ENCODE results near the gene DNAH7.
"Not testable (repeated sequence)": the region's sequence is repeated elsewhere in the genome, so short reads cannot be mapped to it uniquely, and the experiment has no call there.

The DNAH7 gene

DNA sequence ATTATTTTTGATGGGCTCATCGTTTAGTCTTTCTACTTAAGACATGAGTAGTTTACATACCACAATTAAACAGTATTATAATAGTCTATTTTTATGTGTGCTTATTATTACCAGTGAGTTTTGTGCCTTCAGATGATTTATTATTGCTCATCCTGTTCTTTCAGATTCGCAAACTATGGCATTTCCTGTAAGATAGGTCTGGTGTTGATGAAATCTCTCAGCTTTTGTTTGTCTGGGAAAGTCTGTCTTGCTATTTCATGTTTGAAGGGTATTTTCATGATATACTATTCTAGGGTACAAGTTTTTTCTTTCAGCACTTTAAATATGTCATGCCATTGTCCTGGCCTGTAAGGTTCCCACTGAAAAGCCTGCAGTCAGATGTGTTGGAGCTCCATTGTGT, 101.3 kb downstream of the DNAH7 start:
- DNase-seq (ENCODE audit: low read depth), result no peak

DNA sequence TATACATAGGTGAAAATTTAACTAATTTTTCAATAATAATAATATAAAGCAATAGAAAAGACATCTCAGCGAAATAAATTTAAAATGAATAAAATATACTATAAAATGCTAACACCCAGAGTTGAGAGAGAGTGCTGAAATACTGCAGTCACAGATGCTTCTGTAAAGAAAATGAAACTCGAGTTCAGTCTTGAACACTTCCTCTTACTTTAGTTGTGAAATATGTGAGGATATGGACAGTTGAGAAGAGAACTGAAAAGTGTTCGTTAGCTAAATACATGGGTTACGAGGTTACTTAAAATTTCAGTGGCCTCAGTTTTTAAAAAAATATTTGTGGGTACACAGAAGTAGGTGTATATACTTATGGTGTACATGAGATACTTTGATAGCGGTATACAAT, 106.8 kb downstream of the DNAH7 start:
- no peak for DNase-seq (ENCODE audit: low read depth)

DNA sequence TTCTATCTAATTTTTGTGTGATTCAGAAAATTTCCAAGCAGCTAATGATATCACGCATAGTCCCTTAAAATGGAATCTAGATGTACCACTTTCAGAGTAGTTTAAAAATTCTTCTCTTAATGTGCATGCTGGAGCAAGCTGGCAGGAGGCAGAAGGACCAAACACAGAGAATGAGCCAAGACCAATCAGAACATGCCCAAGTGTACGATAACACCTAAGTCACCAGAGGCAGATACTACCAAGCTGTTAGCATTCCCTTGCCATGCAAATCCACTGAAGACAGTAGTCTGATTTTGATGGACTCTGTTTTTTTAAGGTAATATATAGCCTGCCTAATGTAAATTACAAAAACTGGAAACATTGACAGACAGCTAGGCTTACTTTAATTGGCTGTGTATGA, 109.3 kb downstream of the DNAH7 start:
- no peak for DNase-seq (ENCODE audit: low read depth)

DNA sequence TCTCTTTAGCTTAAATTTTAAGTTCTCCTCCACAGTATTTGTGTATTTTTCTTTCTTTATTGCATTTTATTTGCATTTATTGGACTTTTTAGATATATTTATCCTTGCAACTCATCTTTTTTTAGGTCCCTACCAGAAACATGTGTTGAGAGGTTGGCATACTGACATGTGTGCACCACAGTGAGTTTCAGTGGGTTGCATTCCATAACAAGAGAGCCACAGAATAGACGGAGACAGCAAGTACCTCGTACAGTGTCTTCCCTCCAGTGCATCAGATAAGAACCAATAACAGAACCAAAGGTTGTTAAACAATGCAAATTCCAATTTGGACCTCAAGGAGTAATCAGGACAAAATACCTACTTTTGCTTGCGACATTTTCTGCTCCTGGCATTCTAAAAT, 111.9 kb downstream of the DNAH7 start:
- DNase-seq (ENCODE audit: low read depth), result no peak

DNA sequence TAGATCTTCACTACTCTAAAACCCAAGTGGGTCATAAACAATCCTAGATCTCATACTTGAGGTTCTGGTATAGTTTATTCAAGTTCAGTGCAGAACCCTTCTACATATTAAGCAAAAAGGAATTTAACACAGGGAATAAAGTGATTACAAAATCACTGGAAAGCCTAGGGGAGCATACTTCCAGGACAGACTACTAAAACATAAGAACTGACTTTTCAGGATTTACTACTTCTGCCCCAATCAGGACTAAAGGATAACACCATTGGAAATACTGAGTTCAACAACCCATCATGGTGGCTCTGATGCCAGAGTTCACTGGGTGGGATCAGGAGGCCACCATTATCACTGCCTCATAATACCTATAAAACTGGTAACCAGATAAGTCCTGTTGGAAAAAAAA, 123.6 kb downstream of the DNAH7 start:
- no peak for DNase-seq (ENCODE audit: low read depth)

DNA sequence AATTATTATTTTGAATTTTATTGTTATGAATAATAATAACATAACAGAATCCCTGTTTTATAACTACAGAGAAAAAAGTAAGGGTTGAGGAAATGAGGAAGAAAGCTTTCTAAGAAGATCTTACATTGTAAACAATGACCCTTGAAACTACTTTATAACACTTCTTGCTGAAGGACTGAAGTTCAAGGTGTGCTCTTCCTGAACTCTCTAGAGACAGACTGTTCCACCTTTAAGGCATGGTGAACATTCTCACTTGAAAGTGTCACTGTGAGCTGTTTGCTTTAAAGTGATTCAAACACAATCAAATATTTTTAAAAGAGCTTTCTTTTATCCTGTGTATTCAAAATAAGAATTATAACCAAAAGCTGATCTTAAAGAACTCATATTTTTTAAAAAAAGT, 131.5 kb downstream of the DNAH7 start:
- no peak for DNase-seq (ENCODE audit: low read depth)

DNA sequence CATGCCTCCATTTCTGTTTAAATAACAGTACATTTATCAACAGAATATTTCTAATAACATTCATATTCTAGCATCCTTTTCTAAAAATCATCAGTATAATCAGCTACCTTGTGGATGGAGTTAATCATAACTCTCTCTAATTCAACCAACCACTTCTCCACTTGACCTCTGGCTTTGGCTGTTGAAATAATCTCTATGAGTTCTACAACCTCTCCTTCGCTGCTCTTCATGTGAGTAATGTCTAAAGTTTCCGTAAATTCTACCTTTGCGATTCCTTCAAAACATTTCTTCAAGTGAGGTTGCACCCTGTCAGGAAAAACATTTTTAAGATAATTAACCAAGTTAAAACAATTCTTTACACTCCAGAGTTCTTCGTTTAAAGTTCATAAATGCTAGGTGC, 134.2 kb downstream of the DNAH7 start:
- no peak for DNase-seq (ENCODE audit: low read depth)

DNA sequence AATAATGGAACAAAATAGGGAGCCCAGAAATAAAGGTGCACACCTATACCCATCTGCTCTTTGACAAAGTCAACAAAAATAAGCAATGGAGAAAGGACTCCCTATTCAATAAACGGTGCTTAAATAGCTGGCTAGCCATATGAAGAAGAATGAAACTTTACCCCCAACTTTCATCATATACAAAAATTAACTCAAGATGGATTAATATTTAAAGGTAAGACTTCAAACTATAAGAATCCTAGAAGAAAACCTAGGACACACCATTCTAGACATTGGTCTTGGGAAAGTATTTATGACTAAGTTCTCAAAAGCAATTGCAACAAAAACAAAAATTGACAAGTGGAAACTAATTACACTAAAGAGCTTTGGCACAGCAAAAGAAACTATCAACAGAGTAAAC, 139.1 kb downstream of the DNAH7 start:
- no peak for DNase-seq (ENCODE audit: low read depth)

DNA sequence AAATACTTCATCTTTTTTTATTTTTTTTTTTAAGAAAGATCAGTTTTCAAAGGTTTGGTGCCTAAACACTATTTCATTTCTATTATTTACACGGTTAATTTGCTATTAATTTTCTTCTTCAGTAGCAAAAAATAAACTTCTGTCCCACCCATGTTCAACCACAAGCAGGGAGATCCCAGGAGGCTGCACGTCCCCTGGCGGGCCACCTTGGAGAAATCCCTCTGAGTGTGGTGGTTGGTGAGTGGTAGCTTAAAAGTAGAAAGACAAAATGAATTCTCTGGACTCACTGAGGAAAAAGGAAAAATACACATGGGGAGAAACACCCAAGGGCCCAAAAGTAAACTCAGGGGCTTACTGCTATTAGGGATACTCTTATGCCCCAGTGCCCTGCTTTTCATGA, 143.5 kb downstream of the DNAH7 start:
- DNase-seq (ENCODE audit: low read depth), result no peak

DNA sequence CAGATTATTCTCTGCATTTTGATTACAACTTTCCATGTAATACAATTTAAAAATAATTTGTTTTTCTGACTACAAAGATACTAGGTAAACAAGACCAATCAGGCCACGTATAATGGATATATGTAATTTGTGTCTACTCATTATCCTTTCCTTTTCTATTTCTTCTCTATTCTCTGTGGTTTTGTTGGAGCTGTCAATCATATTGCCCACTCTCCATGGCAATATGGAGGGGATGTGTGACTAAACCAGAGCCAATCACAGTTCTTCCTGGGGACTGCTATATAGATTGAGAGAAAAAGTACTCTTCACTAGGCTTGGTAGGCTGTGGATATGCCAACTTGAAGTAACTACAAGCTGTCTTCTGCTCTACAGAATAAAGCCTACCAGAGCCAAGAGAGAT, 144.7 kb downstream of the DNAH7 start:
- no peak for DNase-seq (ENCODE audit: low read depth)

DNA sequence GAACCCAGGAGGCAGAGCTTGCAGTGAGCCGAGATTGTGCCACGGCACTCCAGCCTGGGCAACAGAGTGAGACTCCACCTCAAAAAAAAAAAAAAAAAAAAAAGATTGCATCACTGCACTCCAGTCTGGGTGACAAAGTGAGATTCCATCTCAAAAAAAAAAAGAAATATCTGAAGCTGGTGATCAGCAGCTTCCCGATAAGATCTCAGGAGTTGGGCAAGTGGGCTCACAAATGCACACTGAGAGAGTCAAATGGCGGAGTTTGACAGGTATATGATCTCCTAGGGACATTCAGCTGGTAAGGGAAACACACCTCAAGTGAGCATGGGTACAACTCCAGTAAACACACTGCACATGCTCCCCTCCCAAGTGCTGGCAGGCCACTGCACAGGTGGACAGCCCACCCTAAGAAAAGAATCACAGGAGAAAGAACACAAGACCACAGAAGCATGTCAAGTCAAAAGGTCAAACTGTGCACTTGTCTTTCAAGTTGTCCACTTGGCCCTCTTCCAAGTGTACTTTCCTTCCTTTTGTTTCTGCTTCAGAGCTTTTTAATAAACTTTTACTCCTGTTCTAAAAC, 151.5 kb downstream of the DNAH7 start:
- DNase-seq (ENCODE audit: low read depth), result not testable (repeated sequence)

DNA sequence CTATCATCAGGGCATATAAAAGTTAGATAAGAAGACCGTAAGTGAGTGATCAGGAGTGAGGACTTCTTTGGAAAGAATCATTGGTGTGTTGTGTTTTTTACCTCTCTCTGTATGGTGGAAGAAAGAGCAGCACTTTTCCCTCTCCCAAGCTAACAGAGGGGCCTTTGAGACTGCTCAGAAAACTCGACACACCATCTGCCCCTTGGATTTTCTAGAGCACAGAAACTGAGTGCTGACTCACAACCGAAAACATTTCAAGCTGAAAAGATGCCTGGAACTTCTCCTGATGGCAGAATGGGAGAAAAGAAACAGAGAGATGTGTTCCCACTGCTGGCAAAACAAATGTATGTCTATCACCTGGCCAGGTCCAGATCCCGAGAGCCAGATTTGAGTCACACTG, 156.6 kb downstream of the DNAH7 start:
- no peak for DNase-seq (ENCODE audit: low read depth)

DNA sequence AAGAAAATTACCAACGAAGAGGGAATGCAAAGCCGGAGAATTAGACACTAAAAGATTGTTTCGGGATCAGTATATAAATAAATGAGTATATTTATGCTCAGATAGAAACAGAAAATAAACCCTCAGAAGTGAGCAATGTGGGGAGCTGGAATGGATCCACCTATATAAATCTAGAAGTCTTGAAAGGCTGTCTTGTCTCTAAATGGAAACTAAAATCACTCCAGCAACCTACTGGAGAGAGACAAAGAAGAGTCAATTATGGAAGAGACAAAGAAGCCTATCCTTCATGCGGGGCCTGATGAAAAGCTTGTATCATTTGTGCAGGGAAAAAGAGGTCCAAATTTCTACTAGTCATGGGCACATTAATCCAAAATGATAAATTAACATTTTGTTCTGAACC, 158.1 kb downstream of the DNAH7 start:
- DNase-seq (ENCODE audit: low read depth), result no peak

DNA sequence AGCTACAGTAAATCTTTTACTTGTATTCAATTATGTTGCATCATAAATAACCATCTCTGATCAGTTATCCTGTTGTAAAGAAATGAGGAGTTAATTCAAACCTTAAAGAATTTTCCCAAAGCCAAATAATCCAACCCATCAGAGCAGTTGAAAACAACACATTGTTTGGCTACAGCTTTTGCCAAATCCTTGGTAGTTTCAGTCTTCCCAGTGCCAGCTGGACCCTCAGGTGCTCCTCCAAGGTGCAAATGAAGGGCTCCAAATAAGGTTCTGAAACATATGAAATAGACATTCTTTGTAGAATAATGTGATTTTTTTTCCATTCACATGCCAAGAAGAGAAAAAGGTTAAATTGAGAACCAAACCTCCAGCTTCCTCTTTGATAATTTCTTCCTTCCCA, 158.7 kb downstream of the DNAH7 start:
- DNase-seq (ENCODE audit: low read depth), result no peak

DNA sequence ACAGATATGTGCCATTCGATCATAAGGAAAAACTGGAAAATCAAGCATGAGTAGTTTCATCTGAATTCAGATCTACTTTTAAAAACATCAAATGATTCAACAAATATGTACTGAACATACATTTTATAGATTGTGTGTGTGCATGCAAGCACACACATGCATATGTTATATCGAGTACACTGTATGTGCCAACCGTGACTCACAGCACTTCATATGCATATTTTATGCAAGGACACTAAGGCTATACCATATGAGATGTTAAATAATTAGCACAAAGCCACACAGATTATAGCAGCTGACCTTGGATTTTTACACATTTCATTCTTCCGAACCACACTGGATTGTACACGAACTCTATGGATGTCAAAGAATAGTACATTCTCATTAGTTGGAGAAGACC, 161.2 kb downstream of the DNAH7 start:
- no peak for DNase-seq (ENCODE audit: low read depth)

DNA sequence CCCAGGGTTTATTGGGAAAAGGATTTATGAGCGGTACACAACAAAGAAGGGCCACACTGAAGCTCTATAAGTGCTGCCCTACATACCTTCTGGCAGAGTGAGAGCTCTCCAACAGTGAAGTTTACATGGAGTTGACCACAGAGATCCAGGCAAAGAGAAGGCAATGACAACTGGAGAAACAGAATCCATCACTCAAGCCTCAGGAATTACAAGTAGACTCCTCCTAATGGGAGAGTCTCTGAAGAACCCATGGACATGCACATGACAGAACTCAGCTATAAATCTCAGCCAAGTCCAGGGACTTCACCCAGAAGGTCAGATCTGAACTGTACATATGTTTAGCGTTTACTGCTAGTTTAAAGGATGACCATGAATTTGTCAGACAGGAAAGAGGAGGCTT, 164.7 kb downstream of the DNAH7 start:
- DNase-seq (ENCODE audit: low read depth), result no peak

DNA sequence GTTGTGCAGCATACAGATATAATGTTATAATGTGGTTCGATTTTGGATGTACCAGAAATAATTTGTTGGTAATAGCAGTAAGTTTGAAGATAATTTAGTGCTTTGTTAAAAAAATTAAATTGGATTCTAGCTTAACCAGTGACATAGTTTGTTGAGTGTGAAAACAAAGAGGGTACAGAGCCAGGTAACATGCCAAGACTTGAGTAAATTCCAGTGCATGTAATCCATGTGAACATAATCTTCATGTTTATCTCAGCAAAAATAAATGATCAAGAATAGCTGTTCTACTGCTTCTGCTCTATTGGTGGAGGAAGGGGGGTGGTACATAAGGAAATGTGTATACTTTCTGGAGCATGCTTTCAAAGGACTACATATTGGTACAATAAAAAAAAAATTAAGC, 165.8 kb downstream of the DNAH7 start:
- no peak for DNase-seq (ENCODE audit: low read depth)

DNA sequence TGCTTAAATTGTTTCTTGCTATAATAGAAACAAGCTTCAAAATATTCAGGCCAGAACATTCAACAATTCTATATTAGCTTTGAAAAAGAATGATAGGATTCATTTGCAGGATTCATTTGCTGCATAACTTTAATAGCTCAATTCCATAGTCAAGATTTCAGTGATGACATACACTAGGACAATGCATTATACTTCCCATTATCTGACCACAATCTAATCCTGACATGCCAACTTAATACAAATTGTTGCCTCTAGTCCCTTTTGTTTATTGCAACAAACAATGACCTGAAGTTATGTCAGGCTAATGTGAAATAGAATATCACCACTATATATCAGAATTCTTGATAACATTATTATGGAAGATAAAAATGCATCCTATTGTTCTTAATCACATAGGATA, 169.4 kb downstream of the DNAH7 start:
- no peak for DNase-seq (ENCODE audit: low read depth)

DNA sequence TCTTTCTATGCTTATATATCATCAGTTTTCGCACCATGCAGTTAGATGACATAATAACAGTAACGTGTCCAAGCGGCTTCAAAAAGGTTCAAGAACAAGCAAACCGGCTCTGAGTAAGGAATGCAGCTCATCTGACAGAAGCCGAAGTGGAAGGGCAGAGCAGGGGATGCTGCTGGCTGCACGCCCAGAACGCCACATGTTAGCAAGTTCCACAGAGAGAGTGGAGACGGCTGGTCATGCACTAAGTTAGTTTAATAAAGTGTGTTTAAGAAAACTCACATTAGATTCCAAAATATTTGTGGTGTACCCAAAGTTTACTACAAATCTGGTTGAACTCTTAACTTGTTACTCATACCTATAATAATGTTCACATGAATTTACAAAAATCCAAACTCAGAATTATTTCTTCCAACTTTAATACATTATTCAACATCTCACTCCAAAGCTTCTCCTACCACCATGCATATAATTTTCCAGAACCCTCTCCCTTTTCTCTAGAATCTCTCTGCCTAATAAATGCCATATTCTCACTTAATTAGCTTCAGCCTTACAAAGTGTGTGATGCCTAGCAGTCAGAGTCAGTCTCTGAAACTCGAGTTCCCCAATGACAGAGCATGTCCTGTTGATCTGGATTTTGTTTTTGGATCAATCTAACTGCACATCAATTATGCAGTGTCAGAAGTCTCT, 170.0 kb downstream of the DNAH7 start:
- DNase-seq (ENCODE audit: low read depth), result no peak

DNA sequence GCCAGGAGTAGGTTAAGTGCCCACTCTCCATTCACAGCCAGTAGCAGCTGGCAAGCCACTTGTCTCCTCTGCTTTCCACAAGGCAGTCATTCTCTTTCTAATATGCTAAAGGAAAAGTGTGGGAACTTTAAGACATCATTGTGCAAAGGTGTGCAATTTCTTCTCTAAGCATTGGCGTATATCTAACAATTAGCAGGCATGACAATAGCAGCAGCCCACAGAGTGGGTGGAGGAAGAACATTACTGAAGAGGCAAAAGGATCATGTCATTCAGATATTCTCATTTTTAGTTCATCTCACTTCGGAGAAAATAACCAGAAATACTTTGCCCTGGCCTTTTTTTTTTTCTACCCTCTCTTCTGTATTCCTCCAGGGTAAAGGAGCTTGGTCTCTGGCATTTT, 177.6 kb downstream of the DNAH7 start:
- DNase-seq (ENCODE audit: low read depth), result no peak

DNA sequence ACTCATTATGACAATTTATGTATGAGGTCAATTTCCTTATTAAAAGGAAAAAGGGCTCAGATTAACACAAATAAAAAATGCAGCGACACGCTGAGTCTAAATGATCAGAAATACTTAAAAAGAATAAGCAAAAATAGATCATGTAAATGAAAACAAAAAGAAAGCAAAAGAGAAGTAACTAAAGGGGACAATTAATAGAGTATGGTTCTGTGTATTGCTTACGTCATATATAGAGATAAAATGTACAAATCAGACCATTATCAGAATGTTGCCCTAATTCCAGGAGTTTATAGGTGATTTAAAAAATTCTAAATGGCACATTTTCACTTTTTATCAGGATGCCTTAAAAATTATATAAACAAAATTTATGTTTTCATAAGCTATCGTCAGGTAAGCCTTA, 189.5 kb downstream of the DNAH7 start:
- DNase-seq (ENCODE audit: low read depth), result no peak

DNA sequence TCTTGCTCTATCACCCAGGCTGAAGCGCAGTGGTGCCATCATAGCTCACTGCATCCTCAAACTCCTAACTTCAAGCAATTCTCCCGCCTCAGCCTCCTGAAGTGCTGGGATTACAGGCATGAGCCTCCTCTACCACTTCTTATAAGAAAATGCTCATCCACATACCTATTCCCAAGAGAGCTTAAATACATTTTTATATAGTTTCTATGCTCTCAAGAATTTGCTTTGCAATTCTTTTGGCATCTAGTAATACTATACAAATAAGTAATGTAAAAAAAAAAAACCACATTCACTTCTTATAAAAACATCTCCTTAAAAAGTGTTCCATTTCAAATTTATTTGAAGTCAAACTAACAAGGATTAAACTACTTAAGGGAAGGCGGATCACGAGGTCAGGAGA, 197.3 kb downstream of the DNAH7 start:
- no peak for DNase-seq (ENCODE audit: low read depth)

DNA sequence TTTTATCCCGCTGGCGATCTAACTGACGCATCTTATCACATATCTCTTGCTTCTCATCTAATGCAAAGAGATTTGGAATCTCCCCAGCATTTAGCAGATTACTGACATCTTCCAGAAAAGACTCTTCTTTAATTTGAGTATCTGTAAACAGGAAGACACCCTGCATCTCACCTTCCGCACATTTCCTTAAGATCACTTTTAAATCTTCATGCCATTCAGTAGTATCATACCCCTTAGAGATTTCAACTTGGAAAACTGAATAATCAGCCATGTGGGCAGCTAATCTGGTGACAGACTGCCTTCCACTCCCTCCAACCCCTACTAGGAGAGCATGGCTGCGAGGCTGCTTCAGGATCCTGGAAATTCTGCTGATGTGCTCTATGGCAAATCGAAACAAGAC, 204.3 kb downstream of the DNAH7 start:
- DNase-seq (ENCODE audit: low read depth), result no peak

DNA sequence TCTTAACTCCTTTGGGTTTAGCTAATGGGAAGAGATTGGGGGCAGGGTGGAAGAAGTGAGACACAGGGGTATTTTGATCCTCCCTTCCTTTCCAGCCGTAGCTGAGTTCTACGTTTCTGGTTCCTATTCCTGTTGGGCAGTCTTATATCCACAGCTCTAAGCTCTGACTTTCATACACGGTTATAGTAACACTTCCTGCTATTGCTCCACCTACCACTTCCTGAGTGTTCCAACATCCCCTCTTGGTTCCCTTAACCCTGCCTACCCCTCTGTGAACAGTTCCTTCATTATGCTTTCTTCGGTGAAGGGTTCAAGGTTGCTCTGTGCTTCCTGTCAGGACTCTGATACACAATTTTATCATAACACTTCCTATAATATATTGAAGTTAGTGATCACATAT, 205.1 kb downstream of the DNAH7 start:
- no peak for DNase-seq (ENCODE audit: low read depth)

DNA sequence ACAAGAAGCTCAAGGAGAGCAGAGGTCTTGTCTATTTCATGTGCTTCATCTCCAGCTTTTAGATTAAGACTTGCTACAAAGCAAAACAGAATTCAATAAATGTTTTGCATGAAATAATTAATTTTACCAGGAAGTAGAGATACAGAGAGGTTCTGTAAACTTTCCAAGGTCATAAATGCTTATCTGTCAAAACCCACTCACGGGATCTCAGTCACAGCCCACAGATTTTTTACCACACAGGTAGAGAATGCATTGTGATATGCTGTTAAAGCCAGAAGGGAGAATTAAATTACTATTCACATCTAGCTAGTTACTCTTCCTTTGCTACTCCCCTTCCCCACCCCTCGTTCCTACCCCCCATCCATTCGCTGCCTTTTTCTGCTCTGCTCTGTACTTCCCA, 205.5 kb downstream of the DNAH7 start:
- no peak for DNase-seq (ENCODE audit: low read depth)

Measured in stimulated activated CD8-positive, alpha-beta memory T cell treated with anti-CD3 and anti-CD28 coated beads, Interleukin-7, amount 100 ng/mL, for 24 hours (primary cell).